ENCODE results near the gene UIMC1.

UIMC1 gene

DNA sequence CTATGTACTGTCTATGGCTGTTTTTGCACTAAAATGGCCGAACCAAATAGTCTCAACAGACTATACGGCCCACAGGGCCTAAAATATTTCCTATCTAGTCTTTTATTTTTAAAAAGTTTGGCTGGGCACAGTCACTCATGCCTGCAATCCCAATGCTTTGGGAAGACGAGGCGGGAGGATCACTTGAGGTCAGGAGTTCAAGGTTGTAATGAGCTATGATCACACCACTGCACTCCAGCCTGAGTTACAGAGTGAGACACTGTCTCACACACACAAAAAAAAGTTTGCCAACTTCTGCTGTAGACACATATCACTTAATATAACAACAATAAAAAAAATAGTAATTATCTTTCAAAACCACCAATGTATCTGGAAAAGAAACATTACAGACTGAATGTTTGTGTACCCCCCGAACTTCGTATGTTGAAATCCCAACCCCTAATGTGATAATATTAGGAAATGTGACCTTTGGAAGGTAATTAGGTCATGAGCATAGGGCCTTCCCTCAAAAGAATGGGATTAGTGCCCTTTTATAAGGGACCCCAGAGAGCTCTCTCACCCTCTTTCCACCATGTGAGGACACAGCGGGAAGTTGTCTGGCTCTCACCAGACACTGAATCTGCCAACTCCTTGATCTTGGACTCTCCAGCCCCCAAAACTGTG is 53.9 kb downstream of the UIMC1 start:
- DNase-seq (ENCODE audit: low read depth in 2 of 2) = no peak

GRCh38 chr5:176948458-176948857 is 58.1 kb downstream of the UIMC1 start:
- no peak for DNase-seq (ENCODE audit: low read depth in 2 of 2)

DNA sequence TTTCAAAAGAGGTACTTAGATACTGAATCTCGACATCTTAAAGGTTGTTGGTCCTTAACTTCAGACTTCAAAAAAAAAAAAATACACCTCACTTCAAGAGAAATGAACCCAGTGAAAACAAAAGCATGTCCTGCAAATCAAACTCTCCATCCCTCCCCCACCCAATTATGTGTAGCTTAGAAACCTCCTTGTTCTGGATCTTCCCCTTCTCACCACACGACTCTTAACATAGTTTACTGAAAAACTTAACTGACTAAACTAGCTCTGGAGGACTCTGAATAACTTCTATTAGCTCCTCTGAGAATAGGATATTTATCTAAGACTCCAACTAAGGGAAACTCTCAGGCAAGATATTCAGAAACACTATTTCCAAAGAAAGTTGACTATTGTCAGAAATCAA is 58.7 kb downstream of the UIMC1 start:
- no peak for DNase-seq (ENCODE audit: low read depth in 2 of 2)

GRCh38 chr5:176944268-176944667 is 62.3 kb downstream of the UIMC1 start:
- DNase-seq (ENCODE audit: low read depth in 2 of 2) = no peak

DNA sequence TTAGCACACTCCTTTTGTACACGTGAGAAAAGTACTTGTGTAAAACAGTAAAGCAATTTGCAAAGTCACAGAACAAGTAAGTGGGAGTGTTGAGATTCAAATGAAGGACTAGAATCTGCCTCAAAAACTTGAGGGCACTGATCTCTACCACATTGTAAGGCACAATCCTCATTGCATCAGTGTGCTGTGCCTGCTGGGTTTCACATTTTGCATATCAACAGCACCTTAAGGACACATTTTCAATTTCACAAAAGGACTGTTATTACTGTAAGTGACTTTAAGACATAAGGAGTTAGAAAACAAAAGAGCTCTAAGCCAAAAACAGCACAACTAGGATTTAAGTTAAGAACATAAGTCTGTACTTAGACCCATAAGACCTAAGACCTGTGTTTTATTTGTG is 62.8 kb downstream of the UIMC1 start:
- DNase-seq (ENCODE audit: low read depth in 2 of 2) = no peak

- DNase-seq (ENCODE audit: low read depth in 2 of 2) = no peak
Measured at GRCh38 chr5:176941951-176942350, 64.6 kb downstream of the UIMC1 start.

DNA sequence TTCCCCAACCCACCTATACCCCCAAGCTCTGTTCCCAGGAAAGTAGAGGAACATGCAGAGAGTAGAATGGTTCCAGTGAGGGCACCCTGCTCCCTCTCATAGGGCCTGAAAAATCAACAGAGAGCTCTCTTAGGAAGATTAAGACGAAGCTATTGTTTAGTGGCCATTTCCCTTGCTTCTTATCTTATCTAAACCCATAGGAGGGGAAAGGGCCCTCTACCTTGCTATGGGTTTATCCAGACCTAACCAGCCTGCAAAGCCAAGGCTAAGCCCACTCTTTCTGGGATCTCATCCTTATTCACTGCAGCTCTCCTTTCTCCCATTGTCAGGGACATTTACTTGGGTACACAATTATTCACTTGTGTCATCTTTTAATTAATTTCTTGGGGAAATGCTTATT is 68.1 kb downstream of the UIMC1 start:
- no peak for DNase-seq (ENCODE audit: low read depth in 2 of 2)

- DNase-seq (ENCODE audit: low read depth in 2 of 2) = no peak
Measured at GRCh38 chr5:176935017-176935416, 71.6 kb downstream of the UIMC1 start.

GRCh38 chr5:176934309-176934930 is 72.2 kb downstream of the UIMC1 start:
- no peak for DNase-seq (ENCODE audit: low read depth in 2 of 2)

DNA sequence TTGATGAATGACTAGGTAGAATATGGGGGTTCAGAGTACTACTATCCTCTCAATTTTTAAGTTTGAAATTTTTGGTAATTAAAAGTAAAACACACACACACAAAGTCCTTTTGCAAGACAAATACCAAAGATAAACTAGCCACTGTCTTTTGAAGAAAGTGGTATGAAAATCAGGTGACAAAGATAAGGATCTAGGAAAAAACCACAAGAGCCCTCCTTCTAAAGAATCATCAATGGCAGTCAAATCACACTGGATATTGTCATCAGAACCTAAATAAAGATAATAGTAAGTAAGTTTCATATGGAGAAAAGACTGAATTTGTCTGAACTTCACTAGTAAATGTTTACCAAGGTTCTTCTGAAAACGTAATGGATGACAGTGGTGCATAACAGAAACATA is 76.9 kb downstream of the UIMC1 start:
- no peak for DNase-seq (ENCODE audit: low read depth in 2 of 2)

DNA sequence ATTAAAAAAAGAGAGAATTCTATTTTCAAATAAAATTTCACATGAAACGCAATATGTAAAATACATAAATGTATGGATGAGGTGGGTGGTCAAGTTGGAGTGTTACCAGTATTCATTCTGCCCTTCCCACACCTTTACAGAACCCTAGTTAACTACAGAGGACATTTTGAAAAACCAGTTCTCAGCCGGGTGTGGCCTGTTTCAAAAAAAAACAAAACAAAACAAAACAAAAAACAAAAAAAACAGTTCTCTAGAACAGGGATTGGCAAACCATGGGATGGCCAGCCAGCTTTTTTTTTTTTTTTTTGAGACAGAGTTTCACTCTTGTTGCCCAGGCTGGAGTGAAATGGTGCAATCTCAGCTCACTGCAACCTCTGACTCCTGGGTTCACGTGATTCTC is 79.0 kb downstream of the UIMC1 start:
- DNase-seq (ENCODE audit: low read depth in 2 of 2) = no peak

GRCh38 chr5:176922817-176923216 is 83.8 kb downstream of the UIMC1 start:
- DNase-seq (ENCODE audit: low read depth in 2 of 2) = no peak

DNA sequence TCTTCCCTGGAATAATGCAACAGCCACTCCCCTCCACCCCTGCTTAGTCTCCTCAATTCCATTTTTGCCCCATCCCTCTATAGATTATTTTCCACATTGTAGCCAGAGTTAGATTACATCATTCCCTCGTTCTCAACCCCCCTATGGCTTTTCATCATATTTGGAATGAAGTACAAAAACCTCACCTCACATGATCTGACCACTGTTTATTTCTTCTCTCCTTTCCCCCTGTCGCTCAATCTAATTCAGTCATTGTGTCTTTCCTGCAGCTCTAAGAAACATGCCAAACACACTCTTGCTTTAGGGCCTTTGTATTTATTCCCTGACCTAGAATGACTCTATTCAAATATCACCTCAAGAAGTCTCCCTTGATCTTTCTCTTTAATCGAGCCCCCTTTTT is 84.9 kb downstream of the UIMC1 start:
- no peak for DNase-seq (ENCODE audit: low read depth in 2 of 2)

- DNase-seq (ENCODE audit: low read depth in 2 of 2) = no peak
Measured at GRCh38 chr5:176918613-176919012, 88.0 kb downstream of the UIMC1 start.

DNA sequence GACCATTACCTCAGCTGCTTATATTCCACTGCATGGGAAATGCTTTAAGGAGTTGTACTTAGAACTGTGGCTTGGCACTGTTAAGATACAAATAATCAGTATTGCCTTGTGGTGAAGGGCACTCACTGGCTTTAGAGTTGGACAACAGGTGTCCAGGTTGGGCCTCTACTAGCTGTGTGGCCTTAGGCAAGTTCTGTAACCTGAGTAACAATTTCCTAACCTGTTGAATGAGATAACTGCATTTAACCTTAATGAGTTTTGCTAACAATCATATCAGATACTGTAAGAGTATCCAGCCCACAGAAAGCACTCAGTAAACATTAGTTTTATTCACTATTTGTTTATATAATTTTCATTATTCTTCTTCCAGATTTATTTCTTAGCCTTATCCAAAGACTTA is 90.2 kb downstream of the UIMC1 start:
- DNase-seq (ENCODE audit: low read depth in 2 of 2) = no peak

DNA sequence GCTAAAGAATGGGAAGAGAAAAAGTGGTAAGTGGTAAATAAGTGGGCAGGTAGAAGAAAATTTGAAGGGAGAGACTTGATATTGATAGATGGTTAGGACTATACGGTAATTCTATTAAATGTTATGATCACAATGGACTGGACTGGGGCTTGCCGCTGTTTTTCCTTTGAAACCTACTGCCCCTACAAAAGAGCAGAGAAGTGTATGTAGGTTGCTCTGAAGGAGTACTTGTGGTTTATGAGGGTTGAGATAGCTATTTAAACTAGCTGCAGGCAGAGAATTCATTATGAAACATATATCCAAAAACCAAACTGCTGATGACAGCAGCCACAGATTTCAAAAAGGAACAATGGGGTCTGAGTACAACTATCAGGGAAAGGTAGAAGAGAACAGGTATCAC is 90.7 kb downstream of the UIMC1 start:
- DNase-seq (ENCODE audit: low read depth in 2 of 2) = no peak

DNA sequence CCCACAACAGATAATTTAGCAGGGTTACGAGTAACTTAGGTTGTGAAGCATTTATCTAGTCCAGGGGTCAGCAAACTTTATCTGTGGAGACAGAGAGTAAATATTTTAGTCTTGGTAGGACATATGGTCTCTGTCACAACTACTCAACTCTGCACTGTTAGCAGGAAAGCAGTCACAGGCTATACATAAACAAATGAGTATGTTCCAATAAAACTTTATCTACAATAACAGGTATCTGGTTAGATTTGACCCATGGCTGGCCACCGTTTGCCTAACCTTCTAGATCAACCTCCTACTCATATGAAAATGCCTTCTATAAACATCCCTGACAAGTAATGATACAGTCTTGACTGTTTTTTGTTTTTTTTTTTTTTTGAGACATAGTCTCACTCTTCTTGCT is 94.5 kb downstream of the UIMC1 start:
- no peak for DNase-seq (ENCODE audit: low read depth in 2 of 2)

GRCh38 chr5:176908675-176909368 is 97.8 kb downstream of the UIMC1 start:
- DNase-seq (ENCODE audit: low read depth in 2 of 2) = no peak

GRCh38 chr5:176906796-176907195 is 99.8 kb downstream of the UIMC1 start:
- no peak for DNase-seq (ENCODE audit: low read depth in 2 of 2)

DNA sequence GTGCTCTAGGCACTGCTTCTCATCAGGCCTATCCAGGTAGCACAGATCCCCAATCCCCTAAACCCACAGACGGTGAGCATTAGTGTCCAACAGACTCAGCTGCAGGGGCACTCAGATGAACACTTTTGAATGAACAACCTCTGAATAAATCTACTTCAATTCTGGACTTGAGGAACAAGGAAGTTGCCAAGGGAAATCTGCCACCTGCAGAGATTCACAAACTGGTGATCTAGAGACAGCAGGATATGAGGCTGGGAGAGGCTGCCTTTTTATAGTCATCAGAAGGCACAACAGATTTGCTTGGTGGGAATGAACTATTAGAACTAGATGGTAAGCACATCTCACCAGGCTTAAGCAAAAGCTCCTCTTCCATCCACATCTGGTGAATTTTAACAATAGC is 100.5 kb downstream of the UIMC1 start:
- no peak for DNase-seq (ENCODE audit: low read depth in 2 of 2)

DNA sequence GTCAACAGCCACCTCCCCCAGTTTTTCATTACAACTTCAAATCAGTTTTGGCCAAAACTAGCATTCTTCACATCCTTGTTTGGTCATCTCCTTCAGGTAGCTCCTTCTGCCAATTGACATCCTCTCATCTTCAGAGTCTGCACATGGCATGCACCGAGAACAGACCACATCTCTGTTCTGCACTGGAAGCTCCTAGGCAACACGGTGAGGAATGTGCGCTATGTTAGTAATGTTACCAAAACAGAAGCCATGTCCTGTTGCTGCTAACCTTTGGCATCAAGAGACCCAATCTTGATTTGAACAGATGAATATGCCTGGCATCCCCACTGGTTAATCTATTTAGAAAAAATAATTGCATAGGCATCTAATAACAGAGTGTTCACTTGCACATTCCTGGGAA is 102.3 kb downstream of the UIMC1 start:
- DNase-seq (ENCODE audit: low read depth in 2 of 2) = no peak

GRCh38 chr5:176902911-176903664 is 103.5 kb downstream of the UIMC1 start:
- no peak for DNase-seq (ENCODE audit: low read depth in 2 of 2)

Measured in stimulated activated CD8-positive, alpha-beta memory T cell treated with anti-CD3 and anti-CD28 coated beads, Interleukin-15, amount 100 ng/mL, for 4 hours (primary cell).